Activated CD4-positive, alpha-beta memory T cell treated with anti-CD3 and anti-CD28 coated beads for 36 hours (primary cell): Measurements from ENCODE around the gene ADAMTS10. TPM values are rescaled to one million over a fixed set of nuclear protein-coding genes. Genes with fewer than 3 reads are reported as not detected.

ENCODE experiments used
- CTCF ChIA-PET: fragments of 350-600 bp; sonication (Branson Sonifier 250); formaldehyde crosslinking; loops from one replicate; lab custom pipeline; 2021; ENCODE audit warnings: antibody characterized with exemption, inconsistent platforms; lab: Charles Lee
- POLR2A ChIA-PET: fragments of 350-600 bp; sonication (Branson Sonifier 250); formaldehyde crosslinking; loops from one replicate; lab custom pipeline; 2021; ENCODE audit warnings: antibody characterized with exemption; lab: Charles Lee
- DNase-seq: peaks from one replicate; pipeline ENCODE4 v3.0.0-alpha.2; 2020
- H3K27ac Mint-ChIP-seq: one replicate; pipeline ENCODE4 v1.8.0; 2021; ENCODE audit warnings: mixed read lengths
- H3K27me3 Mint-ChIP-seq: one replicate; pipeline ENCODE4 v1.8.0; 2021; ENCODE audit warnings: mixed read lengths
- H3K36me3 Mint-ChIP-seq: one replicate; pipeline ENCODE4 v1.8.0; 2021; ENCODE audit warnings: mixed read lengths
- H3K4me1 Mint-ChIP-seq: one replicate; pipeline ENCODE4 v1.8.0; 2021; ENCODE audit warnings: low read depth, mixed read lengths
- H3K4me3 Mint-ChIP-seq: one replicate; pipeline ENCODE4 v1.8.0; 2021; ENCODE audit warnings: mild to moderate bottlenecking, mixed read lengths
- H3K9me3 Mint-ChIP-seq: one replicate; pipeline ENCODE4 v1.8.0; 2021; ENCODE audit warnings: mixed read lengths
- intact Hi-C: fragments of 100-400 bp; cut with micrococcal nuclease; formaldehyde crosslinking; loops from one replicate; pipeline ENCODE4 v1.15.1; 2023
- total RNA-seq, 2 experiments: library from RNA; stranded (reverse); gene quantifications; one replicate each; pipeline ENCODE4 v1.2.3, GENCODE V29; 2021

Gene ADAMTS10
- total RNA-seq, 2 experiments from 2014 or later: 3.4 to 3.9 TPM

DNA sequence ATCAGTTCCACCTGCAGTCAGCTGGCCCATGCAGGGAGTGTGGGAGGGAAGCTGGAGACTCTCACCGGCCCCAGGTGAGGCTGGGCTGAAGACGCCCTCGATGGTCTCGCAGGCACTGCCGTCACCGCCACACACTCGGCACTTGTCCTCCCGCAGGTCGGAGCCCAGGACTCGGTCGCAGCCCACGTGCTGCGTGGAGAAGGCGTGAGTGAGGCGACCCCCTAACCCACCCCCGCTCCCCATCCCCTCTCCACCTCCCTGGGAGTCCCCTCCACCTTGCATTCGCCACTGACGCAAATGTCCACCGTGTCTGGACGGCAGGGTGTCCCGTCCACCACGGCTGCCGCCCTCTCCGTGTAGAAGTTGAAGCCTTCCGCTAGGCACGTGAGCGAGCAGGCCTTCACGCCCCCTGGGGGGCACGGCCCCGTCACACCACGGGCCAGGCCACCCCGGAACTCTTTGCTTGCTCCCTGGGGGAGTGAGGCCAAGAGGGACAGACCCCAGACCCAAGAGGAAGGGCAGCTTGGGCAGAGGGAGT is 21.3 kb downstream of the ADAMTS10 start:
- ChIA-PET POLR2A (no interaction called here), CTCF (interaction anchor here (1.0 to 1.2 kb wide), 2 partner anchors 11 to 176 kb away, joined by 3 to 7 read pairs; partner anchors contain the start of gene MARCHF2)
- H3K27me3 Mint-ChIP-seq: no peaks in the 10 kb centered on the region
- H3K27ac Mint-ChIP-seq: no peak overlapping the region
- intact Hi-C loops: no loop called here
- no peaks in the 10 kb centered on the region for H3K36me3 Mint-ChIP-seq
- peaks cover 7% of the 10 kb centered on the region for H3K4me1 Mint-ChIP-seq
- DNase-seq: no peak
- no peak overlapping the region for H3K4me3 Mint-ChIP-seq
- peaks cover 9% of the 10 kb centered on the region for H3K9me3 Mint-ChIP-seq

DNA sequence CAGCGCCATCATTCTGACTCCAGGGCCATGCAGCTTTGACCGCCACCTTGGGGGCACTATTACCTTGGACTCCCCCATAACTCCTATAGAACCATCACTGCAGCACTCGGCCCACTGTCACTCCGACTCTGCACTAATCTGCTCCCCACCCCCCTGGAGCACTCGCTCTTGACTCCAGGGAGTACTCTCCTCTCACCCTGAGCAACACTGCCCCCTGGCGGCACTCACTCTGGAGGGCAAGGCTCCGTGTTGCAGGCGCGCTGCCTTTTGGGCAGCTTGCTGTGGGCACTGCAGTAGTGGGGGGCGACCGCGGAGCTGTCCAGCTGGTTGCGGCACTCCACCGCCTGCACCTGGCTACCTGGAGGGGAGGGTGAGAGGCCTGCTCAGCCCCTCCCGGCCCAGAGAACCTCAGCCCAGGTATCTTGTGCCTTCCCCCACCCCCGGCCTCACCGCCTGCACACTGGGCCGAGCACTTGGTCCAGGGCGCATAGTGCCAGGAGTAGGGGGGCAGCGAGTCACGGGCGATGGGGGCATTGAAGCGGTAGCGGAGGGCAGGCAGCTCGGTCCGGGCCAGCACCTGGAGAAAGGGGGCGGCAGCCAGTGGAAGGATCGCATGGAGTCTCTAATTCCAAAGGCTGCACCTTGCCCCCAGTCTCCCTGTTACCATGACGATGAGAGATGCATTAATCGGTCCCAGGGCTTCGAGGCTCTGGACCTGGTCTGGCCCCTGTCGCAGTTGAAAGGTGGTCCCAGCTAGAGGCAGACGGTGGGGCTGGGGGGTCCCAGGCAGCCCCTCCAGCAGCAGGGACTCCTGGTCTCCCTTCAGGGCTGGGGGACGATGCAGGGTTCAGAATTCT is 24.4 kb downstream of the ADAMTS10 start:
- peak; percentile 75 for DNase-seq
- Mint-ChIP-seq H3K4me3 (no peak overlapping the region), H3K9me3 (no peaks in the 10 kb centered on the region), H3K4me1 (no peaks in the 10 kb centered on the region), H3K27ac (no peak overlapping the region), H3K36me3 (no peaks in the 10 kb centered on the region), H3K27me3 (no peaks in the 10 kb centered on the region)
- intact Hi-C loops: no loop called here
- ChIA-PET CTCF (interaction anchor here (0.5 to 2.9 kb wide), 13 partner anchors 8 to 683 kb away, joined by 3 to 16 read pairs (median 3); partner anchors contain the start of genes MARCHF2 and MYO1F), POLR2A (no interaction called here)

DNA sequence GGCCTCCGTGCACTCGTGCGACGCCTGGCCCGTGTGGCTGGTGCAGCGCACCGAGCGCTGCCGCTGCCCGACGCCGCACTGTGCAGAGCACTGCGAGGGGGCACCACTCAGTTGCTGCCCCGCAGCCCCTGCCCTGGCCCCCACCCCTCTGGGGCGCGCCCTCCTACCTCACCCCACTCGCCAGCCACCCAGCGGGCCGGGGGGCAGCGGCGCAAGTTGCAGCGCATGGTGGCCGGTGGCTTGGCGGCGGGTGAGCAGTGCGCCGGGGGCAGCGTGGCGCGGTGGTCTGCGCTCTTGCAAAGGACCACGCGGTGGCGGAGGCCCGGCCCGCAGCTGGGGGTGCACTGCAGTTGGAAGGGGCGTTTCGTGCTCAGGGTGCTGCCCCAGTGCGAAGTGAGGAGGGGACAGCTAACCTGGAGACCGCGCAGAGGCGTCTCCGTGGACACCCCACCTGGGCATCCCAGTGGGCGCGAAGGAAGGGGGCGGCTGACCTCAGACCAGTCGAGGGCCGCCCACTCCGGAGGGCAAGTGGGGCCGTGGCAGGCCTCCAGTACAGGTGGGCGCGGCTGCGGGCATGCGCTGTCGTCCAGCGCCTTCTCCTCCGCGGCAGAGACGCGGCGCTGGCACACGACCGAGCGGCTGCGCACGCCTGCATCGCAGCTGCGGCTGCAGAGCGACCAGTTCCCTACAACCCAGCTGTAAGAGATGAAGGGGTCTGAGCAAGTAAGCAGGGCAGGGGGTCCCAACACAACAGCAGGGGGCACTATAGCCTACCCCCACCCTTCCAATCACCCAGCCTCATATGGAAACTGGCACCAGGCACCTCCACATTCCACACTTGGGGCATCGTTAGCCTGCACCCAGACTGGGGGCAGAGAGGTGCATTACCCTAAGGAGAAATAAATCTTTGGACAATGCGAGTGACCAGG is 25.3 kb downstream of the ADAMTS10 start:
- H3K36me3 Mint-ChIP-seq: no peaks in the 10 kb centered on the region
- no peaks in the 10 kb centered on the region for H3K4me1 Mint-ChIP-seq
- H3K4me3 Mint-ChIP-seq: no peak overlapping the region
- ChIA-PET CTCF (interaction anchor here (0.6 to 2.9 kb wide), 6 partner anchors 8 to 231 kb away, joined by 3 to 16 read pairs (median 6); partner anchors contain the start of gene MYO1F), POLR2A (no interaction called here)
- no peak for DNase-seq
- intact Hi-C loops: no loop called here
- H3K27ac Mint-ChIP-seq: no peak overlapping the region
- no peaks in the 10 kb centered on the region for H3K27me3 Mint-ChIP-seq
- H3K9me3 Mint-ChIP-seq: no peaks in the 10 kb centered on the region

DNA sequence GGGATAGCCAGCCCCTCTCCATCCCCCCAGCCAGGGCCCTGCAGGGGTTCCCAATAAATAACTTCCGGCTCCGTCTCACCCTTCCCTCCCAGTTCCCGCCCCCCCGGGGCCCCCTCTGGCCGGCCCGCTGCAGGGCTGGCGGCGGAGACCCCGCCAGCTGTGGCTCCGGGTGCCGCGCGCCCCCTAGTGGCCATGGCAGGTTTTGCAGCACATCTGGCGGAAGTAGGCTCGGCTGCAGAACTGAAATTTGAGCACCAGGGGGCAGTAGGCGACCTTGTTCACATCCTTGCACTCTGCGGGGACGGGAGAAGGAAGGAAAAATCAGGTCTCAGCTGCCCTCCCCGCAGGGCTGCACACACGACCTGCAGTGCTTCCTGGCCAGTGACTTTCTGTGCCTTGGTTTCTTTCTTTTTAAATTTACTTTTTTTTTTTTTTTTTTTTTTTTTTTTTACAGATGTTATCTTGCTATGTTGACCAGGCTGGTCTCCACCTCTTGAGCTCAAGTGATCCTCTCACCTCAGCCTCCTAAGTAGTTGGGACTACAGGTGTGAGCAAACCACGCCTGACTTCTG is 29.7 kb downstream of the ADAMTS10 start:
- DNase-seq: peak; percentile 90
- peaks cover 2% of the 10 kb centered on the region for H3K27me3 Mint-ChIP-seq
- POLR2A ChIA-PET: interaction anchor here (0.8 to 3.6 kb wide), 2 partner anchors 10 to 67 kb away, joined by 7 to 23 read pairs; partner anchors contain the start of gene ZNF414
- H3K9me3 Mint-ChIP-seq: no peaks in the 10 kb centered on the region
- intact Hi-C loops: loop anchor here (1.0 to 2.0 kb wide), 3 partner anchors 12 to 168 kb away; partner anchors contain the start of gene MARCHF2
- no peak overlapping the region for H3K4me3 Mint-ChIP-seq
- H3K27ac Mint-ChIP-seq: no peak overlapping the region
- peaks cover 29% of the 10 kb centered on the region for H3K4me1 Mint-ChIP-seq
- H3K36me3 Mint-ChIP-seq: no peaks in the 10 kb centered on the region
- CTCF ChIA-PET: interaction anchor here (0.6 to 6.8 kb wide), 43 partner anchors 10 to 1072 kb away, joined by 3 to 168 read pairs (median 4); partner anchors contain the start of genes HNRNPM, KANK3, MARCHF2 and ZNF414

DNA sequence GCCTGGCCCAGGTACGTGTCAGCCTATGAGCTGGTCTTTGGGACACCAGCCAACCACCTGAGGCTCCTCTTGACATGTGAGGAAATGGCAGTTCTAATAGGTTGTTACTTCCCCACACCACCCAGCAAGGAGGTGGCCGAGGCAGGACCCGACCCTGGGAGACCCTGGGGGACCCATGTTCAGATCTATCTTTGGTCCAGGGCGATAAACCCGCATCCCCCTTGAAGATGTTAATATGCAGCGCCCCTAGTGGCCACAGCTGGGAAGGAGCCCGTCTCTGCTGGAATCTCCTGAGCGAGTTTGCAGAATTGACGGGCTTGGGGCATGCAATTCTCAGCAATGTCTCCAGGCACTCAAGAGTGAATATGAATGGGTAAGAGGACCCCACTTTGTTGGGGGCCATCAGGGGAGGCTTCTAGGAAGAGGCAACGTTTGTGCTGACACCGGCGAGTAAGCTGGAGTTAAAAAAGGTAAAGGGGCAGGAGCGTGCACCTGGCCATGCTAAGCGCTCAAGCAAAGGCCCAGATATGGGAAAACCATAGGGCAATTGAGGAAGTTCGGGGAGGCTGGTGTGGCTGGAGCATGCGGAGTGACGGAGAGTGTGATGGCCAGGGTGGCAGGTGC is 31.8 kb downstream of the ADAMTS10 start:
- peak; percentile 89 for DNase-seq
- Mint-ChIP-seq H3K4me1 (peaks cover 47% of the 10 kb centered on the region), H3K36me3 (peaks cover under 1% of the 10 kb centered on the region), H3K4me3 (peak overlapping the region; percentile 9), H3K27ac (no peak overlapping the region), H3K9me3 (no peaks in the 10 kb centered on the region), H3K27me3 (peaks cover 2% of the 10 kb centered on the region)
- intact Hi-C loops: loop anchor here (1.0 to 5.0 kb wide), 5 partner anchors 9 to 226 kb away; partner anchors contain the start of genes RAB11B and ZNF414
- POLR2A ChIA-PET: interaction anchor here (1.7 to 3.6 kb wide), 3 partner anchors 62 to 91 kb away, joined by 3 to 23 read pairs (median 5); partner anchors contain the start of gene ZNF414
- CTCF ChIA-PET: interaction anchor here (0.5 to 6.8 kb wide), 42 partner anchors 8 to 412 kb away, joined by 3 to 168 read pairs (median 4); partner anchors contain the start of genes ANGPTL4, HNRNPM, MARCHF2 and ZNF414

DNA sequence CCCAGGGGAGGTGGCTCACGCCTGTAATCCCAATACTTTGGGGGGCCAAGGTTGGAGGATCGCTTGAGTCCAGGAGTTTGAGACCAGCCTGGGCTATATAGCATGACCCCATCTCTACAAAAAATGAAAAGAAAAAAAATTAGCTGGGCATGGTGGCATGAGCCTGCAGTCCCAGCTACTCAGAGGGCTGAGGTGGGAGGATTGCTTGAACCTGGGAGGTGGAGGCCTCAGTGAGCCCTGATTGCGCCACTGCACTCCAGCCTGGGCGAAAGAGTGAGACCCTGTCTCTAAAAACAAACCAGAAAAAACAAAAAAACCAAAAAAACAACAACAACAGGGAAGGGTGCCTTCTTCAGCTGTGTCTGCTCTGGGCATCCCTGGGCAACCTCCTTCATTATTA is 32.8 kb downstream of the ADAMTS10 start:
- H3K27ac Mint-ChIP-seq: peak overlapping the region; percentile 89
- H3K27me3 Mint-ChIP-seq: peaks cover 2% of the 10 kb centered on the region
- POLR2A ChIA-PET: interaction anchor here (0.9 to 3.6 kb wide), 4 partner anchors 13 to 187 kb away, joined by 4 to 23 read pairs (median 4); partner anchors contain the start of genes RAB11B and ZNF414
- H3K4me1 Mint-ChIP-seq: peaks cover 54% of the 10 kb centered on the region
- CTCF ChIA-PET: interaction anchor here (0.6 to 6.8 kb wide), 26 partner anchors 9 to 258 kb away, joined by 3 to 168 read pairs (median 8); partner anchors contain the start of genes MARCHF2 and ZNF414
- intact Hi-C loops: loop anchor here (1.0 to 5.0 kb wide), 5 partner anchors 8 to 225 kb away; partner anchors contain the start of genes RAB11B and ZNF414
- DNase-seq: no peak
- no peaks in the 10 kb centered on the region for H3K9me3 Mint-ChIP-seq
- H3K36me3 Mint-ChIP-seq: peaks cover 2% of the 10 kb centered on the region
- H3K4me3 Mint-ChIP-seq: peak overlapping the region; percentile 90

DNA sequence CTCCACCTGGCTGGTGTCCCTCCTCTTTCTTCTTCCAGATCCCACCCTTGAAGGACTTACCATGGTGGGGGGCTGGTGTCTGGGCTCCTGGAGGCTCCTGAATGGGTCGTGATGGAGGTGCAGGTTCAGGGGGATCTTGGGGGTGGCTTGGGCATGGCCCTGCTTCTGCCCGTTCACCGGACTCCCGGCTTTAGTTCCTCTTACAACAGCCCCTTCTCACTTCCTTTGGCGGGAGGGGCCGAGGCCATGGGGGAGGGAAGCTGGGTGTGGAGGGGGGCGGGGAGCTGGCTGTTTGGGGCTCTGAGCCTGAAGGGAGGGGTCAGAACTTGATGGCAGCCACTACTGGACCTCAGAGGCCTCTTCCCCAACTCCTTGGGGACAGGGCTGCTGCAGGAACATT is 33.3 kb downstream of the ADAMTS10 start, which contains the start of gene MYO1F:
MYO1F (minus strand) TSS at position 196 of the 400 bp plus-strand sequence; CDS start at position 63, 133 bp downstream.
- H3K27me3 Mint-ChIP-seq: peaks cover 2% of the 10 kb centered on the region
- intact Hi-C loops: loop anchor here (5.0 kb wide), 3 partner anchors 130 to 225 kb away; partner anchors contain the start of gene RAB11B
- CTCF ChIA-PET: interaction anchor here (1.0 to 6.8 kb wide), 14 partner anchors 9 to 230 kb away, joined by 3 to 168 read pairs (median 24); partner anchors contain the start of genes MARCHF2 and ZNF414

DNA sequence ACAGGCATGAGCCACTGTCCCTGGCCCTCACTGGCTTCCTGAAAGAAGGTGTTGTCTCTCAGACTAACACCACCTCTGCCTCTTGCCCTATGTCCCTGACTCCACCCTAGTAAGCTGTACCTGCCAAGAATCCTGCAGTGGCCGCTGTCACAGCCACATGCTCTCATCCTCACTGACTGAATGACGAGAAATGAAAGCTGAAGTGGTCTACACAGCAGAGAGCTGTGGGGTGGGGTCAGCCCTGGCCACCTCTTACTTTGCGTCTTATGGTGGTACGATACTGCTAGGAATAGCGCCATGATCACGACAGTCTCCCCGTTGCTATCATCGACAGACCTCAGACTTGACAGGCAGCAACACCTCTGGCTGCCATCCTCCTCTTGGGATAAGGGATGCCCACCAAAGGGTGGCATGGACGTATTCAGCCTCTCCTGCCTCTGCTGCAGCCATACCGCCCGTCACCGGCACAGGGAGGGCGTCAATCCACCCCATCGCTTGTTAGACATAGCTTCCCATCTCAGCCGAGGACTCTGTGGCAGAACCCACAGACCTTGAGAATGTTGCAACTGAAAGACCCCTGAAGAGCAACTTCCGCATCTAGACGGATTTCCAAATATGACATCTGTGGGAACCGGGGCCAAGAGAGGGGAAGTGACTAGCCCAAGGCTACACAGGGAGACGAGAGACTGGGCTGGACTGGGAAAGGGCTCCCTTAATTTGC is 34.1 kb downstream of the ADAMTS10 start:
- H3K9me3 Mint-ChIP-seq: no peaks in the 10 kb centered on the region
- POLR2A ChIA-PET: interaction anchor here (0.7 to 1.5 kb wide), 5 partner anchors 61 to 132 kb away, joined by 3 to 4 read pairs (median 4); partner anchors contain the start of genes HNRNPM and ZNF414
- H3K36me3 Mint-ChIP-seq: peaks cover 2% of the 10 kb centered on the region
- peaks cover 63% of the 10 kb centered on the region for H3K4me1 Mint-ChIP-seq
- H3K27ac Mint-ChIP-seq: peak overlapping the region; percentile 89
- CTCF ChIA-PET: interaction anchor here (1.1 to 6.8 kb wide), 8 partner anchors 9 to 163 kb away, joined by 5 to 168 read pairs (median 7); partner anchors contain the start of genes MARCHF2 and ZNF414
- DNase-seq: peak; percentile 51
- peak overlapping the region; percentile 90 for H3K4me3 Mint-ChIP-seq
- H3K27me3 Mint-ChIP-seq: peaks cover 2% of the 10 kb centered on the region
- intact Hi-C loops: loop anchor here (5.0 kb wide), 3 partner anchors 129 to 224 kb away; partner anchors contain the start of gene RAB11B

More for the DNA sequence above, 33.3 kb downstream of the ADAMTS10 start, which contains the start of gene MYO1F:
- peak; percentile 44 for DNase-seq
- H3K9me3 Mint-ChIP-seq: no peaks in the 10 kb centered on the region
- POLR2A ChIA-PET: interaction anchor here (0.9 to 3.6 kb wide), 4 partner anchors 14 to 187 kb away, joined by 4 to 23 read pairs (median 4); partner anchors contain the start of genes RAB11B and ZNF414
- peak within 1 kb of the TSS; percentile 90 for H3K4me3 Mint-ChIP-seq
- peak within 1 kb of the TSS; percentile 89 for H3K27ac Mint-ChIP-seq
- peaks cover 59% of the 10 kb centered on the region for H3K4me1 Mint-ChIP-seq
- H3K36me3 Mint-ChIP-seq: peaks cover 2% of the 10 kb centered on the region

DNA sequence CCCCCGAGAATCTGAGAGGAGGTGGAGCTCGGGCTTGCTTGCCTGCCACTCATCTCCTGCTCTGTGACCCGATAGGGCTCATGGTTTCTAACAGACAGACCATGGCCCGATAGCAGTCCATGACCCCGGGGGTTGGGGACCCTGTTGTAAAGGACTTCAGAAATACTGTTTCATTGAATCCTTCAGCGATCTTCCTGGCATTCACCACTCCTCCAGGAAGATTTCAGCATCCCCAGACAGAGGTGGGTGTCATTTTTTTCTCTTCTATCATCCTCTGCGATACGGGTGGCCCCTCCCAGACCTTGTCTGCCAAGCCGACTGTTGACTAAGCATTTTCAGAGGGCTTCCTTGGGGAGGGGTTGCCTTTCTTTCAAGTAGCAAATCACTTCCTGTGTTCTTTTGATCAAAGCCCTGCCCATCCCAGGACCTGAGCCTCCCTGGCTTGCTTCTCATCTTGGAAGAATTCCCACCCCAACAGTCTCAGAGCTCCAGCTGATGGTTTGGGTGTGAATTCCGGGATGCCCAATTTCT is 35.0 kb downstream of the ADAMTS10 start:
- POLR2A ChIA-PET: interaction anchor here (0.7 to 1.5 kb wide), 4 partner anchors 60 to 131 kb away, joined by 4 read pairs; partner anchors contain the start of genes HNRNPM and ZNF414
- Mint-ChIP-seq H3K4me1 (peaks cover 70% of the 10 kb centered on the region), H3K9me3 (no peaks in the 10 kb centered on the region), H3K4me3 (peak overlapping the region; percentile 90), H3K27me3 (peaks cover 2% of the 10 kb centered on the region), H3K27ac (peak overlapping the region; percentile 89), H3K36me3 (peaks cover 2% of the 10 kb centered on the region)
- CTCF ChIA-PET: interaction anchor here (0.7 to 6.7 kb wide), 7 partner anchors 11 to 162 kb away, joined by 3 to 84 read pairs (median 5); partner anchors contain the start of genes MARCHF2 and ZNF414
- DNase-seq: peak; percentile 72
- intact Hi-C loops: loop anchor here (5.0 kb wide), 3 partner anchors 128 to 223 kb away; partner anchors contain the start of gene RAB11B
